AG08395 (cell line): Measurements from ENCODE around the gene CAB39L.

Source experiments
- DNase-seq: peaks from one replicate; pipeline ENCODE4 v3.0.0; 2012; ENCODE audit warnings: mixed read lengths, low spot score

CAB39L gene

GRCh38 chr13:49441846-49442245, 2.0 kb downstream of the CAB39L start:
- no peak for DNase-seq

- no peak for DNase-seq
Observed at GRCh38 chr13:49441312-49441711, 2.6 kb downstream of the CAB39L start.

- no peak for DNase-seq
Observed at GRCh38 chr13:49439609-49440008, 4.3 kb downstream of the CAB39L start.

GRCh38 chr13:49437705-49438104, 6.2 kb downstream of the CAB39L start:
- DNase-seq, result no peak

DNA sequence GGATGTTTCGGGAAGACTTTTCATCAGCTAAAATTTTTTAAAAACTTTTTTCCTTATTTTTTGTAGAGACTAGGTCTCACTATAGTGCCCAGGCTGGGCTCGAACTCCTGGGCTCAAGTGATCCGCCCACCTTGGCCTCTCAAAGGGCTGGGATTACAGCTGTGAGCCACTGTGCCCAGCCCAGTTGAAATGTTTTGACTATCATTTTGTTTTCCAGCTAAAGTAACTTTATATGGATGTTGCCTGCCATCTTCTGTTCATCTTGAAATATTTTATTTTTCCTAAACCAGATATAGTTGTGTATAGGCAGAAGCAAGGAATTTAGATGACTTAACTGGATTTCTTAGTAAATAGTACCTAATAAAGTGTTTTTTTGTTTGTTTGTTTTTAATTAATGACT, 7.0 kb downstream of the CAB39L start:
- peak; percentile 45 for DNase-seq

GRCh38 chr13:49435992-49436391, 7.9 kb downstream of the CAB39L start:
- DNase-seq, result peak; percentile 6

DNA sequence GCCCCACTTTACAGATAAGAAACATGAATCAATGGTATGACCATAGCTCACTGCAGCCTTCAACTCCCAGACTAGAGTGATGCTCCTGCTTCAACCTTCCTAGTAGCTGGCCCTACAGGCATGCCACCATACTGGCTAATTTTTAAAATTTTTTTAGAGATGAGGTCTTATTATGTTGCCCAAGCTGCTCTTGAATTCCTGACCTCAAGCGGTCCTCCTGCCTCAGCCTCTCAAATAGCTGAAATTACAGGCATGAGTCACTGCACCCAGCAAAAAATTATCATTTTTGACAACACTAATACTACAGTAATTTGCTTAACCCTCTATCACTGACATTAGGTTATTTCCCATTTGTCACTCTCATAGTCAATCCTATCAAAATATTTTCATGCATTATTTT, 14.7 kb downstream of the CAB39L start:
- no peak for DNase-seq

- DNase-seq, result no peak
Observed at GRCh38 chr13:49428041-49428763, 15.7 kb downstream of the CAB39L start.

- DNase-seq, result no peak
Observed at GRCh38 chr13:49424011-49424560, 19.8 kb downstream of the CAB39L start.

DNA sequence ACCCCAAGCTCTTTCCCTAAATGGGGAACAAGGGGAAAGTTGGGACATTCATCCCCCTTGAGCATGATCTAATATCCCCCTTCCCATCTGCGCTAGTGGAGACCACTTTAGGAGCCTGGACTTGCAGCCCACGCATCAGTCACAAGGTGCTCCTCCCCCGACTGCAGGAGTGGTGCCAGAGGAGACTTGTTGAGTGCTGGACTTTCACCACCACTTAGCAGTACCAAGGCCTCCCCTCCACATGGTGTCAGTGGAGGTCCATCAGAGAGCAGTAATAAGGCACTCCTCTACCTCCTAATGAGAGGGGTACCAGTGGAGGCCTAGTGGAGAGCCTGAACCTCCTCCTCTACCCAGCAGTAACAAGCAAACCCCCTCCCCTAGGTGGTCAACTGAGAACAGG, 22.5 kb downstream of the CAB39L start:
- no peak for DNase-seq

GRCh38 chr13:49419276-49419675, 24.6 kb downstream of the CAB39L start:
- no peak for DNase-seq

DNA sequence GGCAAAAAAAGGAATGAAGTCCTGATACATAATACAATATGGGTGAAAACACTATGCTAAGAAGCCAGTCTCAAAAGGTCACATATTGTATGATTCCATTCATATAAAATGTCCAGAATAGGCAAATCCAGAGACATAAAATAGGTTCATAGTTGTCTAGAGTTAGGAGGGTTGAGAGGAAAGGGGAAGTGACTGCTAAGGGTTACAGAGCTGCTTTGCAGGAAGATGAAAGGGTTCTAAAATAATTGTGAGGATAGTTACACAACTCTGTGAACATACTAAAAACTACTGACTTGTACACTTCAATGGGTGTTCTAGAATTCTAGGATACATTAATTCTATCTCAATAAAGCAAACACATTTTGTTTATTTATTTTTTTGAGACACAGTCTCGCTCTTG, 25.7 kb downstream of the CAB39L start:
- DNase-seq, result no peak

GRCh38 chr13:49417161-49417560, 26.7 kb downstream of the CAB39L start:
- no peak for DNase-seq

DNA sequence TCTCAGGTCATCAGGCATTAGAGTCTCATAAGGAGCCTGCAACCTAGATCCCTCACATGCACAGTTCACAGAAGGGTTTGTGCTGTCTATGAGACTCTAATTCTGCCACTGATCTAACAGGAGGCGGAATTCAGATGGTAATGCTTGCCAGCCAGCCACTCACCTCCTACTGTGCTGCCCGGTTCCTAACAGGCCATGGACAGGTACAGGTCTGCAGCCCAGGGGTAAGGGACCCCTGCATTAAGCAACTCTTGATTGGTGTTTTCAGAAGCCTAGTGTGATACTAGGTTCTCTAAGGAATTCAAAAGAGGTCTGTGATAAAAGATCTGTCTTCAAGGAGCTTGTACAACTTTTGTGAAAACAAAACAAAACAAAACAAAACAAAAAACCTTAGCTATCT, 31.1 kb downstream of the CAB39L start:
- DNase-seq, result no peak

GRCh38 chr13:49411353-49411752, 32.5 kb downstream of the CAB39L start:
- DNase-seq, result no peak

- no peak for DNase-seq
Observed at GRCh38 chr13:49410477-49410876, 33.4 kb downstream of the CAB39L start.

GRCh38 chr13:49410006-49410405, 33.9 kb downstream of the CAB39L start:
- no peak for DNase-seq

DNA sequence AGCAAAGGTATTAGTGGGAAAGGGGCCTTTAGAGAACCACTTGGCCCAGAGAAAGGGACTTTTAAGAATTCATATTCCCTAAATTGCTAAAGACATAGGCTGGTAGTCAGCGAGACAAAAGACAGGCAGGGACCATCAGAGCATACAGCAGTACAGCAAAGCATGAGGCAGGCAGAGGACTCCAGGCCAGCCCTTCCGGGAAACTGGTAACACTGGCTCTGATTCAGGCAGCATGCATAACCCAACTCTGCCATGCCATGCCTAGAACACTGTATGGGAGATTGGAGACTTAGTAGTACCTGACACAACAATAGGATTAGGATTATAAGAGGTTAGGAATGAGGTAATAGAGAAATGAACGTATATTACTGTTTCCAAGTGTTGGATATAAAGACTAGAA, 34.9 kb downstream of the CAB39L start:
- no peak for DNase-seq

- no peak for DNase-seq
Observed at GRCh38 chr13:49407936-49408335, 35.9 kb downstream of the CAB39L start.

GRCh38 chr13:49407068-49407467, 36.8 kb downstream of the CAB39L start:
- no peak for DNase-seq

DNA sequence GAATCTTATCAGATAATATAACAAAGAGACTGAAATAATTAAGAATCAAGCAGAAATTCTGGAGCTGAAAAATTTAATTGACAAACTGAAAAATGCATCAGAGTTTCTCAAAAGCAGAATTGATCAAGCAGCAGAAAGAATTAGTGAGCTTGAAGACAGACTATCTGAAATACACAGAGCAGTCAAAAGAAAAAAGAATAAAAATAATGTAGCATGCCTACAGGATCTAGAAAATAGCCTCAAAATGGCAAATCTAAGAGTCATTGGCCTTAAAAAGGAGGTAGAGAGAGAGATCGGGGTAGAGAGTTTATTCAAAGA, 39.2 kb downstream of the CAB39L start:
- no peak for DNase-seq

DNA sequence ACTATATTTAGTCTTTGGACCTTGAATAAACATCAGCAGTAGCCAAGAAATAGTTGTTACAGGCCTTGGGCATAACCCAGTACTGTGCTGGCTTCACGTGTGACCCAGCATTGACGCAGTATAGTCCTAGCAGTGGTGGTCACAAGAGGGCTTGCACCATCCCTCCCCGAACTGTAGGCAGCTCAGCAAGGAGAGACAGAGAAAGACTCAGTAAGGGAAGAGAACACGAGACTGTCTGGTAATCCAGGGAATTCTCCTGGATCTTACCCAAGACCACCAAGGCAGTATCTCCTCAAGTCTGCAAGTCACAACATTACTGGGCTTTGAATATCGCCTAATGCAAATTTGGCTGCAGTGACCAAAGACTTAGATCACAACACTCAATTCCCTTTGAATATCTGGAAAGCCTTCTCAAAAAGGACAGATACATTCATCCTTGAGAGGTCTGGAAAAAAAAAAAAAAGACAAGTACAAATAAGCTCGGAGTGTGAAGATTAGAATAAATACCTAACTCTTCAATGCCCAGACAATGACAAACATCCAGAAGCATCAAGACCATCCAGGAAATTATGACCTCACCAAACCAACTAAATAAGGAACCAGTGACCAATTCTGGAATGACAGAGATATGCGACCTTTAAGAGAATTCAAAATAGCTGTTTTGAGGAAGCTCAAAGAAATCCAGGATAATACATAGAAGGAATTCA, 39.7 kb downstream of the CAB39L start:
- no peak for DNase-seq

DNA sequence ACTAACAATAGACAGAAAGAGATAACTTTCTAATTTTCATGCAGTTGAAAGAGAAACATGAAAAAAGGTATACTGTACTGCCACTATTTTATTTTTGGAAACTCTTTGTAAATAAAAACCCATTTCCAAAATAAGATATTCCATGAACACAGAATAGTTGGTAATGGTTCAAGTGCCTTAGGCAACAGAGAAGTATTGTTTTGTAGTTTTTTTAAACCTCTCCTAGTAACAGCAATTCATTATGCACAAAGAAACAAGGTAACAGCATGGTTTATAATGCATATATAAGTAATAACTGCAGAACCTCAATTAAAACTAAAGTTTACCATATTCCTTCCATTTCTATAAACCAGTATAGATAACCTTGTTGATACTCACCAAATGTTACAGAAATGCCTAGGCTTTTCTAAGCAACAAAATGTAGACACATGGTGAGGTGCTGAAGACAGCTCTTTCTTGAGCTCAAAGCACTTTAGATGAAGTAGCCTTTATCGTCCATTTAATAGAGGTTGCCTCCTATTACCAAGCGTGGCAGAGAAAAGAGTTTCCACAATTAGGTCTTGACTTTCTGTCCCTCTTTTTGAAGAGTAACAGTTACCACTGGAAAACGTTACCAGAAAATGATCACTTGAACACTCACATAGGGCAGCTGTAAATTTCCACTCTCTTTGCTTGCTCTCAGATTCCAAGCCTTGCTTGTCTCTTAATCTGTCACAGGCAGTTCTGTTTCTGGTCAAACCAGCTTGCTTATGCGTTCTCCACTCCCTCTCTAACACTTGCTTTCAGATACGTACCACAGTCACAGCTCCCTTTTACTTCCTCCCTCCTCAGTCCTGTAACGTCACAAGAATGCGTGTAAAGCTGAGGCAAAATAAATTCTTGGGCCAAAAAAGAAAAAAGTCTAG, 42.9 kb downstream of the CAB39L start:
- peak; percentile 46 for DNase-seq
